GM12873 (cell line): ENCODE data around the gene DYTN.

Experiments used
- TF ChIP-seq, protein P1 (sequence below): IDR thresholded peaks from 2 replicates; pipeline ENCODE4 v1.5.1; 2012; ENCODE audit warnings: low read depth, mild to moderate bottlenecking, moderate library complexity, low read length, control low read depth; ENCODE audit not compliant: insufficient read depth; ENCODE audit errors: missing control alignments

DYTN gene

DNA sequence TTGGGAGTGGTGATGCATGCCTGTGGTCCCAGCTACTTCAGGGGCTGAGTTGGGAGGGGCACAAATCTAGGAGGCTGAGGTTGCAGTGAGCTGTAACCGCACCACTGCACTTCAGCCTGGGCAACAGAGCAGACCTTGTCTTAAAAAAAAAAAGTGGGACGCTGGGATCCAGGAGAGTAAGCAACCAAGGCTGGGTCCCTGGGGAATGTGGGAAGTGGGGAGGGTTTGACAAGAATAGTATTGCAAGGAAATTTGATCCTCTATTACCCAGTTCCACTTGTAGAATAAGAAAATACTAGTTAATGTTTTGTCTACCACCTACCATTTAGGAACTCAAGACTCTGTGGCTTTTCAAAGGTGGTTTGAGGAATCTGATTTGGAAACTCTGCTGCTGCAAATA, 21.1 kb upstream of the DYTN start:
- TF ChIP-seq, protein P1, sequence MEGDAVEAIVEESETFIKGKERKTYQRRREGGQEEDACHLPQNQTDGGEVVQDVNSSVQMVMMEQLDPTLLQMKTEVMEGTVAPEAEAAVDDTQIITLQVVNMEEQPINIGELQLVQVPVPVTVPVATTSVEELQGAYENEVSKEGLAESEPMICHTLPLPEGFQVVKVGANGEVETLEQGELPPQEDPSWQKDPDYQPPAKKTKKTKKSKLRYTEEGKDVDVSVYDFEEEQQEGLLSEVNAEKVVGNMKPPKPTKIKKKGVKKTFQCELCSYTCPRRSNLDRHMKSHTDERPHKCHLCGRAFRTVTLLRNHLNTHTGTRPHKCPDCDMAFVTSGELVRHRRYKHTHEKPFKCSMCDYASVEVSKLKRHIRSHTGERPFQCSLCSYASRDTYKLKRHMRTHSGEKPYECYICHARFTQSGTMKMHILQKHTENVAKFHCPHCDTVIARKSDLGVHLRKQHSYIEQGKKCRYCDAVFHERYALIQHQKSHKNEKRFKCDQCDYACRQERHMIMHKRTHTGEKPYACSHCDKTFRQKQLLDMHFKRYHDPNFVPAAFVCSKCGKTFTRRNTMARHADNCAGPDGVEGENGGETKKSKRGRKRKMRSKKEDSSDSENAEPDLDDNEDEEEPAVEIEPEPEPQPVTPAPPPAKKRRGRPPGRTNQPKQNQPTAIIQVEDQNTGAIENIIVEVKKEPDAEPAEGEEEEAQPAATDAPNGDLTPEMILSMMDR, result no peak

DNA sequence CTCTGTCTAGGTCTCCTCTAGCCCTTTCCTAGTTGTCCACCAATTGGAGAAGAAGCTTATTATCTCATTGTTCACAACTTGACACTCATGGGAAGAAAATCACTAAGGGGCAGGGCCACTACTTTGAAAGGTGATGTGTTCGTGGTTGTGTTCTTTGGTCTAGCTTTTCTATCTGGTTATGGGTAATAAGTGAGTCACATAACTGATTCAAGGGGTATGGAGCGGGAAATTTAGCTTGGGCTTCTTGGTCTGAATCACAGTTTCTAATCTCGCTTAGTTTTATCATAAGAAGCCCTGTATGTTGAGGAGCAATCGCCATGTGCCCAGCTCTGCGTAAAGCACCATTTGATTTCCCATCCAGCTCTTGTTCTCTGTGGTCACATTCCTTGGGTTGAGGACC, 18.7 kb upstream of the DYTN start:
- TF ChIP-seq, protein P1, result no peak

DNA sequence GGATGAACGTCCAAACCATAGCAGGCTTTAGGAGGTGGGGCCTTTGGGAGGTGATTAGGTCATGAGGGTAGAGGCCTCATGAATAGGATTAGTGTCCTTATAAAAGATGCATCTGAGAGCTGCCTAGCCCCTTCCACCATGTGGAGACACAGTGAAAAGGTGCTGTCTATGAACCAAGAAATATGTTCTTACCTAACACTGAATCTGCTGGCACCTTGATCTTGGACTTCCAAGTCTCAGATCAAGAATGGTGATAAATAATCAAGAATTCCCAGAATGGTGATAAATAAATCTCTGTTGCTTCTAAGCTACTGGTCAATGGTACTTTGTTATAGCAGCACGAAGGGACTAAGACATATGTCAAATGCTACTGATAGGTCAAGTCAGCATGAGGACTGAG, 15.1 kb upstream of the DYTN start:
- TF ChIP-seq, protein P1, result no peak

- TF ChIP-seq, protein P1, result no peak
These were observed 10.3 kb upstream of the DYTN start for GRCh38 chr2:206728277-206729199.

- TF ChIP-seq, protein P1, result no peak
These were observed 9.1 kb upstream of the DYTN start for GRCh38 chr2:206727287-206727686.

GRCh38 chr2:206723288-206723687, 5.1 kb upstream of the DYTN start:
- TF ChIP-seq, protein P1, result no peak

DNA sequence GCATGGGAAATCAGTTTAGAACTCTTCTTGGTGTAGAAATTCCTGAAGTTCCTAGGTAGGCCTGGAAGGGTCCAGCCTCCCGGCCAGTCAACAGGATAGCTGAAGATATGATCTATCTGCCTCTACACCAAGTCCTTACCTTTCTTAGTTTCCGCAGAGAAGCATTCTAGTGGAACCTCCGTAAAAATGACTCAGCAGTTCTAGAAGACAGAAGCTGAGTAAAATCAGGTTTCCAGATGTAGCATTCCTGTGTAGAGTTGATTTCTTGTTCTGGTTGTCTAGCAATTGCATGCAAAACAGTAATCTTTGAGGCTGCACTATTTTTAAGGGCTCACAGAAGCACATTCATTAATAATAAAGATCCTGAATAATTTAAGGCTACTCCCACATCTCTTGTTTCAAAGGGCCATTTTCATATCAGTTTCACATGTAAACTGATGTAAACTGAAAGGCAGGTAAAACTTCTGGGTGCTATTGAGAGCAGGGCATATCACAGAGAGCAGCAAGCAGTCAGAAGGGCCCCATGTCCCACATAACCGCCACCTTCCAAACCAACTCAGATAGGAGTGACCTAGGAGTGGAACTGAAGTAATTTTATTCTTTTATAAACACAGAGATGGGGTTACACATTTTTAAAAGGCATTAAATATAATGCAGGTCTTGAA, 3.2 kb upstream of the DYTN start:
- TF ChIP-seq, protein P1, result no peak
